LNCaP clone FGC (cell line): Measurements from ENCODE around the gene TMPRSS9.

Source experiments
- DNase-seq: peaks from one replicate; pipeline ENCODE4 v3.0.0-alpha.2; 2011; ENCODE audit warnings: low read depth
- H3K4me3 ChIP-seq: 2 replicates; pipeline ENCODE4 v1.5.1; 2011; ENCODE audit warnings: mild to moderate bottlenecking, low read depth, low read length, control low read depth
- CTCF ChIP-seq: IDR thresholded peaks from 2 replicates; pipeline ENCODE4 v1.5.1; 2012; ENCODE audit warnings: mild to moderate bottlenecking; ENCODE audit not compliant: control insufficient read depth, insufficient read depth; ENCODE audit errors: extremely low read depth

The TMPRSS9 gene

DNA sequence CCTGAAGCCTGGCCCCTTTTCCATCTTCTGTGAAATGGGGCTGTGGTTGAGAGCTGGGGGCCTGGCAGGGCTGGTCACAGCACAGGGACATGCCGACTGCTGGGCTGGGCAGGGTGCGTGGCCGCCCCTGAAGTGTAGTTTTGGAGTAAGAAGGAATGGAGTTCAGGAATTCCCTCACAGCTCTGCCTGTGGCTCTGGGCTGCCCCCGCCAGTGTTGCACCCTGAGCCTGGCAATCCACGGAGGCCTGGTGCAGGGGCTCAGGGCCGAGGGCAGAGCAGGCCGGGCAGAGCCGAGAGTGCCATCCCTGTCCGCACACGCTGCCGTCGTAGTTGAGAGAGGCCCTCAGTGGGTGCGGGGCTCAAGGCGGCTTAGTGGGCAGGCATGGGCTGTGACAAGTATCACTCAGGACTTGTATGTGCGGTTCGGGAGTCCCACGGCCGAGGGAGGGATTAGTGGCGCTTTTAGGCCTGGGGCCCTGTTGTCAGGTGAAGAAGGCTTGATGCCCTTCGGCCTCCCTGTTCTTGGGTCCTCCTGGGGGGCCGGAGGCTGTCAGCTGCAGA, 21.9 kb upstream of the TMPRSS9 start:
- TF ChIP-seq CTCF = no peak

GRCh38 chr19:2338751-2339643, 21.1 kb upstream of the TMPRSS9 start:
- no peak for TF ChIP-seq CTCF
- DNase-seq = no peak
- no peak overlapping the region for H3K4me3 ChIP-seq

More for the DNA sequence above, 21.9 kb upstream of the TMPRSS9 start:
- H3K4me3 ChIP-seq = no peak overlapping the region
- no peak for DNase-seq

DNA sequence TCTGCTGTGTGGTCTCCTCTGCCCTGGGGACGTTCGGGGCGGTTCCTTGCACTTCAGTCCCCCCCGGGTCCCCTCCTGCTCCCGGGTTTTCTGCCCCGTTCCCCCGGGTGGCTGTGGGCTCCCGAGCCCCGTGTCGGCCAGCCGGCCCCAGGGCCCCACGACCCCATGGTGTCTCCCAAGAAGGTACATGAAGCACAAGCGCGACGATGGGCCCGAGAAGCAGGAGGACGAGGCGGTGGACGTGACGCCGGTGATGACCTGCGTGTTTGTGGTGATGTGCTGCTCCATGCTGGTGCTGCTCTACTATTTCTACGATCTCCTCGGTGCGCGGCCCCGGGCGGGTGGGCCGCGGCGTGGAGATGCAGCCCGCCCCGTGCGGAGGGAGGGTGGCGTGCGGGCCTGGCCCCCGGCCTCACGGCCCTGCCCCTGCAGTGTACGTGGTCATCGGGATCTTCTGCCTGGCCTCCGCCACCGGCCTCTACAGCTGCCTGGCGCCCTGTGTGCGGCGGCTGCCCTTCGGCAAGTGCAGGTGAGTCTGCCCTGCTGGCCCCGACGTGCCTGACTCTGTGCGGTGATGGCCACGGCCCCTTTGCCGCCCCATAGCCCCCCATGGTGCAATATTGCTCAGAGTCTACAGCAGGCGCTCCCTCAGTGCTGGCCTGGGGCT, 20.3 kb upstream of the TMPRSS9 start:
- no peak for TF ChIP-seq CTCF
- H3K4me3 ChIP-seq = no peak overlapping the region
- no peak for DNase-seq

DNA sequence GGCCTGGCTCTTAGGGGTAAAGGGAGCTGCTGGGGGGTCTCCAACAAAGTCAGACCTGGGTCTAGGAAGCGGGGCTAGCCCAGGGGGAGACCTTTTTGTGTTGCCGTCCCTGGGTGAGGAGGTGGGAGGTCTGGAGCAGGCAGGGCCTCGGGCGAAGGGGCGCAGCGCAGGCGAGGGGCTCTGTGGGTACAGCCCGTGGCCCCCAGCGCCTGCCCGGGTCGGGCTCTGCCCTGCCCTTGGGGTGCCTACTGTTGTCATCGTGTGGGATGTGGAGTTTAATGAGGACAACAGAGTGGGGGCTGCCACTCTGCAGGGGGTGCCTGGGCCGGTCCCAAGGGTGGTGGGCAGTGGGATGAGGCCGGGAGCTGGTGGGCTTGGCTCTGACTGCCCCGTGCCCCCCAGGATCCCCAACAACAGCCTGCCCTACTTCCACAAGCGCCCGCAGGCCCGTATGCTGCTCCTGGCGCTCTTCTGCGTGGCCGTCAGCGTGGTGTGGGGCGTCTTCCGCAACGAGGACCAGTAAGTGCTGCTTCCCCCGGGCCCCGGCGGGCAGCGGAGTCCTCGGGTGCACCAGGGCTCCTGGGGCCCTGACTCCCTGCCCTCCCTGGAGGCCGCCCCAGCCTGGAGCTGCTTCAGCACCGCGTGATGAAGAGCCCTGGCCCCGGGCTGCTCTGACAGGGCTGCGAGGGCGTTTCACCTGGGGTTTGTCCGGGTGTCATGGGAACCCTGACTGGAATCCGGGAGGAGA, 19.4 kb upstream of the TMPRSS9 start:
- no peak overlapping the region for H3K4me3 ChIP-seq
- TF ChIP-seq CTCF = no peak
- DNase-seq = no peak

DNA sequence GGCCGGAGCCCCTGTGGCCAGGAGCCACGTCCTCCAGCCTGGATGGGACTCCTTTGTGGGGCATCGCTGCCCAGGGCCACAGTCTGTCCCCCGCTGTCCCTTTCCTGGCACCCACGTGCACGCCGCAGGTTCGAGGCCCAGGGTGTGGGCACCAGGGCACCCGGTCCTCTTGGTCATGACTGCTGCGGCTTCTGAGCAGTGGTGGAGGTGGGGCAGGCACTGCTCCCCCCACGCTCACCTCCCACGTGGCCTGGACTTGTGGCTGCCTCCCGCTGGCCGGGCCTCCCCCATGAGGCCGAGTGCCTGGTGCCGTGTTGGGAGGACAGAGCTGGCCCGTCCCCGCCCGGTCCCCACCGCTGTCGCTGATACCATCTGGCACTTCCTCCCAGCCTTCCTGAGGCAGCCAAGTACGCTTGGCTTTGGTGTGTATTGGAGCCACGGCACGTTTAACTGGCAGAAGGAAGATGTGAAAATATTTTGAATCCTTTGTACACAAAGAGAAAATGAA, 18.8 kb upstream of the TMPRSS9 start:
- DNase-seq = no peak
- TF ChIP-seq CTCF = no peak
- no peak overlapping the region for H3K4me3 ChIP-seq

DNA sequence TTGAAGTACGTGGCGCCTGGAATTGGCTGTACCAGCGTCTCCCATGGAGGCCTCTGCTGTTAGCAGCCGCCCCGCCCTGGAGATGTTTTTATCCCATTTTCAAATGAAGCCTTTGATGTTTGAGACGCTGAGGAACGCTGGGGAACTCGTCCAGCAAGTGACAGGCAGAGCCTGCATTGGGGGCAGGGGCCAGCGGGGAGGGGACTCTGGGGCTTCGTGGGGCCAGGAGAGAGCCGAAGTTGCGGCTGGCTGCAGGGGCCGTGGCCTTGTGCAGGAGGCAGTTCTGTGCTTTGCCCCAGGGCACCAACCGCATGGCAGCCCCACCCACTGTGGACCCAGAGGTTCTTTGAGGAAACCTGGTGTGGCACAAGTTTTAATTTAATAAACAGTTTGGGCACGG, 18.1 kb upstream of the TMPRSS9 start:
- no peak overlapping the region for H3K4me3 ChIP-seq
- no peak for TF ChIP-seq CTCF
- no peak for DNase-seq
